Suprapubic skin (tissue), 4 donors: ENCODE data around the gene GRID1.

Source experiments
- CTCF ChIP-seq, 2 donors: fragments of 200-600 bp in 1 of 2; fragments of 450-650 bp in 1 of 2; sonication (generic) in 1 of 2; IDR thresholded peaks; one replicate each; pipeline ENCODE4 v1.5.1; 2016 to 2019; ENCODE audit warnings: antibody characterized with exemption in 2 of 2, mild to moderate bottlenecking in 1 of 2, moderate library complexity in 1 of 2
- POLR2A ChIP-seq, 2 donors: fragments of 450-650 bp; IDR thresholded peaks; one replicate each; pipeline ENCODE4 v1.6.1; 2017; ENCODE audit warnings: antibody characterized with exemption in 2 of 2, mild to moderate bottlenecking in 2 of 2, moderate library complexity in 2 of 2
- POLR2AphosphoS5 ChIP-seq, 3 donors: sonication (generic); formaldehyde crosslinking; IDR thresholded peaks; one replicate each; pipeline ENCODE4 v1.6.1; 2017; ENCODE audit warnings: antibody characterized with exemption in 3 of 3

GRCh38 chr10:85761906-85762445, 604.6 kb downstream of the GRID1 start:
- no peak for TF ChIP-seq CTCF (IDR thresholded peaks at IDR 0.05)
- TF ChIP-seq POLR2AphosphoS5 (IDR thresholded peaks at IDR 0.05): no peak
- no peak for TF ChIP-seq POLR2A (IDR thresholded peaks at IDR 0.05)
